Neural progenitor cell (in vitro differentiated cells): ENCODE results near the gene GJA1. TPM values are rescaled to one million over a fixed set of nuclear protein-coding genes. Genes with fewer than 3 reads are reported as not detected.

ENCODE experiments used
- DNase-seq: peaks from one replicate; pipeline ENCODE4 v3.0.0-alpha.2; 2016; ENCODE audit warnings: low spot score
- H2AFZ ChIP-seq: fragments of 200-600 bp; sonication (generic); replicated peaks from 2 replicates; pipeline ENCODE4 v1.6.1; 2016; ENCODE audit warnings: antibody characterized with exemption
- H3F3A ChIP-seq: fragments of 200-600 bp; sonication (generic); 2 replicates; pipeline ENCODE4 v1.6.1; 2016; ENCODE audit warnings: antibody characterized with exemption, low read depth
- H3K27ac ChIP-seq: fragments of 200-600 bp; sonication (generic); 2 replicates; pipeline ENCODE4 v1.5.1; 2016; ENCODE audit warnings: mild to moderate bottlenecking
- H3K27me3 ChIP-seq: fragments of 200-600 bp; sonication (generic); 2 replicates; pipeline ENCODE4 v1.6.1; 2016; ENCODE audit warnings: mild to moderate bottlenecking, moderate library complexity
- H3K36me3 ChIP-seq: fragments of 200-600 bp; sonication (generic); 2 replicates; pipeline ENCODE4 v1.5.1; 2016
- H3K4me1 ChIP-seq: fragments of 200-600 bp; sonication (generic); 2 replicates; pipeline ENCODE4 v1.6.1; 2016; ENCODE audit warnings: mixed run types
- H3K4me2 ChIP-seq: fragments of 200-600 bp; sonication (generic); 2 replicates; pipeline ENCODE4 v1.6.1; 2016
- H3K4me3 ChIP-seq: fragments of 200-600 bp; sonication (generic); 2 replicates; pipeline ENCODE4 v1.5.1; 2016
- H3K79me2 ChIP-seq: fragments of 200-600 bp; sonication (generic); 2 replicates; pipeline ENCODE4 v1.6.1; 2016; ENCODE audit warnings: low read depth
- H3K9ac ChIP-seq: fragments of 200-600 bp; sonication (generic); 2 replicates; pipeline ENCODE4 v1.6.1; 2016
- H3K9me3 ChIP-seq: fragments of 200-600 bp; sonication (generic); 2 replicates; pipeline ENCODE4 v1.5.1; 2016; ENCODE audit warnings: low read depth
- H4K20me1 ChIP-seq: fragments of 200-600 bp; sonication (generic); 2 replicates; pipeline ENCODE4 v1.6.1; 2016; ENCODE audit warnings: low read depth
- H3K27ac Mint-ChIP-seq: 3 replicates; pipeline ENCODE4 v1.8.0; 2021; ENCODE audit warnings: mixed read lengths
- H3K27me3 Mint-ChIP-seq: 2 replicates; pipeline ENCODE4 v1.8.0; 2022; ENCODE audit warnings: low read depth, mild to moderate bottlenecking, inconsistent platforms, moderate library complexity, mixed read lengths; ENCODE audit not compliant: insufficient read depth
- H3K36me3 Mint-ChIP-seq: 3 replicates; pipeline ENCODE4 v1.8.0; 2021; ENCODE audit warnings: mixed read lengths
- H3K4me1 Mint-ChIP-seq: 3 replicates; pipeline ENCODE4 v1.8.0; 2021; ENCODE audit warnings: mixed read lengths
- H3K4me3 Mint-ChIP-seq: 3 replicates; pipeline ENCODE4 v1.8.0; 2021; ENCODE audit warnings: mild to moderate bottlenecking, moderate library complexity, mixed read lengths
- H3K9me3 Mint-ChIP-seq: 3 replicates; pipeline ENCODE4 v1.8.0; 2020; ENCODE audit warnings: mixed read lengths
- CTCF ChIP-seq: fragments of 200-600 bp; sonication (generic); IDR thresholded peaks from 2 replicates; pipeline ENCODE4 v1.5.1; 2017; ENCODE audit warnings: antibody characterized with exemption, mild to moderate bottlenecking
- EZH2 ChIP-seq: fragments of 200-600 bp; sonication (generic); IDR thresholded peaks from 2 replicates; pipeline ENCODE4 v1.6.1; 2017; ENCODE audit warnings: antibody characterized with exemption, mild to moderate bottlenecking, moderate library complexity
- EZH2phosphoT487 ChIP-seq: fragments of 200-600 bp; sonication (generic); IDR thresholded peaks from 2 replicates; pipeline ENCODE4 v1.6.1; 2017; ENCODE audit warnings: antibody characterized with exemption
- total RNA-seq: library from RNA; depleted of rRNA; stranded (reverse); fragments of >200 nt; gene quantifications from 2 replicates; pipeline ENCODE4 v1.2.3, GENCODE V29; 2015; ENCODE audit warnings: low replicate concordance

Gene GJA1
- total RNA-seq, 1 donor from 2014 or later, result 622 TPM

- no peak overlapping the region for H3K27ac Mint-ChIP-seq
- H3K27me3 Mint-ChIP-seq, result peaks cover 2% of the 10 kb centered on the region
- H3K4me3 ChIP-seq, result no peak overlapping the region
- H3K4me2 ChIP-seq, result no peak overlapping the region
- no peaks in the 10 kb centered on the region for H3F3A ChIP-seq
- no peaks in the 10 kb centered on the region for H3K79me2 ChIP-seq
- H2AFZ ChIP-seq, result no peak overlapping the region
- no peak overlapping the region for H3K9ac ChIP-seq
- no peak for DNase-seq
- H3K27me3 ChIP-seq, result no peaks in the 10 kb centered on the region
- H3K9me3 ChIP-seq, result no peaks in the 10 kb centered on the region
- no peak overlapping the region for H3K4me3 Mint-ChIP-seq
- H3K27ac ChIP-seq, result no peak overlapping the region
- TF ChIP-seq EZH2phosphoT487, result no peak
- no peak for TF ChIP-seq CTCF
- no peaks in the 10 kb centered on the region for H3K36me3 ChIP-seq
- peaks cover 4% of the 10 kb centered on the region for H3K9me3 Mint-ChIP-seq
- no peaks in the 10 kb centered on the region for H4K20me1 ChIP-seq
- H3K4me1 ChIP-seq, result no peaks in the 10 kb centered on the region
- H3K36me3 Mint-ChIP-seq, result no peaks in the 10 kb centered on the region
- H3K4me1 Mint-ChIP-seq, result peaks cover 2% of the 10 kb centered on the region
Observed at GRCh38 chr6:121403964-121404363, 31.5 kb upstream of the GJA1 start.

GRCh38 chr6:121405306-121405705, 30.1 kb upstream of the GJA1 start:
- Histone ChIP-seq H2AFZ (no peak overlapping the region), H3K36me3 (no peaks in the 10 kb centered on the region), H3K27me3 (no peaks in the 10 kb centered on the region), H3K9me3 (no peaks in the 10 kb centered on the region), H3K4me1 (no peaks in the 10 kb centered on the region), H3K4me3 (no peak overlapping the region), H3K27ac (no peak overlapping the region), H3K9ac (no peak overlapping the region), H4K20me1 (no peaks in the 10 kb centered on the region), H3F3A (no peaks in the 10 kb centered on the region), H3K79me2 (no peaks in the 10 kb centered on the region), H3K4me2 (no peak overlapping the region)
- no peak for TF ChIP-seq CTCF
- no peak for TF ChIP-seq EZH2phosphoT487
- TF ChIP-seq EZH2, result no peak
- Mint-ChIP-seq H3K4me3 (no peak overlapping the region), H3K36me3 (no peaks in the 10 kb centered on the region), H3K4me1 (peaks cover 2% of the 10 kb centered on the region), H3K27me3 (peaks cover 2% of the 10 kb centered on the region), H3K27ac (no peak overlapping the region), H3K9me3 (peaks cover 4% of the 10 kb centered on the region)
- DNase-seq, result no peak

- no peak for DNase-seq
- H2AFZ ChIP-seq, result no peak overlapping the region
- H3K4me1 ChIP-seq, result no peaks in the 10 kb centered on the region
- no peaks in the 10 kb centered on the region for H3K36me3 ChIP-seq
- no peaks in the 10 kb centered on the region for H4K20me1 ChIP-seq
- H3K4me1 Mint-ChIP-seq, result peaks cover 2% of the 10 kb centered on the region
- no peaks in the 10 kb centered on the region for H3K79me2 ChIP-seq
- H3K4me3 ChIP-seq, result no peak overlapping the region
- H3K27ac Mint-ChIP-seq, result no peak overlapping the region
- peaks cover 4% of the 10 kb centered on the region for H3K9me3 Mint-ChIP-seq
- no peaks in the 10 kb centered on the region for H3F3A ChIP-seq
- TF ChIP-seq EZH2phosphoT487, result no peak
- no peaks in the 10 kb centered on the region for H3K27me3 ChIP-seq
- no peak overlapping the region for H3K9ac ChIP-seq
- no peak overlapping the region for H3K4me3 Mint-ChIP-seq
- H3K9me3 ChIP-seq, result no peaks in the 10 kb centered on the region
- no peak overlapping the region for H3K4me2 ChIP-seq
- H3K27ac ChIP-seq, result no peak overlapping the region
- no peaks in the 10 kb centered on the region for H3K36me3 Mint-ChIP-seq
- peaks cover 2% of the 10 kb centered on the region for H3K27me3 Mint-ChIP-seq
Observed at GRCh38 chr6:121408321-121408720, 27.1 kb upstream of the GJA1 start.

- H3K4me3 ChIP-seq, result no peak overlapping the region
- H3K27ac ChIP-seq, result no peak overlapping the region
- no peaks in the 10 kb centered on the region for H3K27me3 ChIP-seq
- Mint-ChIP-seq H3K27ac (no peak overlapping the region), H3K36me3 (no peaks in the 10 kb centered on the region), H3K4me1 (no peaks in the 10 kb centered on the region), H3K27me3 (no peaks in the 10 kb centered on the region), H3K9me3 (no peaks in the 10 kb centered on the region), H3K4me3 (no peak overlapping the region)
- TF ChIP-seq EZH2, result no peak
- H3K4me1 ChIP-seq, result no peaks in the 10 kb centered on the region
- H3K36me3 ChIP-seq, result no peaks in the 10 kb centered on the region
- no peaks in the 10 kb centered on the region for H3K9me3 ChIP-seq
- H2AFZ ChIP-seq, result no peak overlapping the region
- H3K4me2 ChIP-seq, result no peak overlapping the region
- no peaks in the 10 kb centered on the region for H3F3A ChIP-seq
- H4K20me1 ChIP-seq, result no peaks in the 10 kb centered on the region
- no peaks in the 10 kb centered on the region for H3K79me2 ChIP-seq
- no peak overlapping the region for H3K9ac ChIP-seq
- no peak for DNase-seq
Observed at GRCh38 chr6:121413879-121414278, 21.6 kb upstream of the GJA1 start.
